ENCODE measurements around the gene DNAH5.

DNA sequence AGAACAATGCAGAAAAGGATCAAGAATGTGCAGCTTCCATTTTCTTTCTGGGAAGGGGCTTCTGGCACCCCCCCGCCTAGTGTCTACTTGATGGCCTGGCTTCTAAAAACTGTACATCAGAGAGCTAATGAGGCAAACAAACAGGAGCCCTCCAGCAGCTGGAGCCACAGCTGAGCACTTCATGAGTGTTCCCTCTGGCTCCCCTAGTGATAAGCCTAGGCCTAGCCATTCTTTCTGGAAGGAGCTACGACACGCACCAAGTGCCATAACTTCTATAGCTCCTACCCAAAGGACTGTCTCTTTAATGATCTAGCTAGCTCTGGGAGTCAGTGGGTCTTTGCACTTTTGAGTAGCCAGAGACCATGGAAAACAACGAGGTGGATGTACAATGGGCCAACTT is 66.1 kb downstream of the DNAH5 start:
- TF ChIP-seq, protein P1, sequence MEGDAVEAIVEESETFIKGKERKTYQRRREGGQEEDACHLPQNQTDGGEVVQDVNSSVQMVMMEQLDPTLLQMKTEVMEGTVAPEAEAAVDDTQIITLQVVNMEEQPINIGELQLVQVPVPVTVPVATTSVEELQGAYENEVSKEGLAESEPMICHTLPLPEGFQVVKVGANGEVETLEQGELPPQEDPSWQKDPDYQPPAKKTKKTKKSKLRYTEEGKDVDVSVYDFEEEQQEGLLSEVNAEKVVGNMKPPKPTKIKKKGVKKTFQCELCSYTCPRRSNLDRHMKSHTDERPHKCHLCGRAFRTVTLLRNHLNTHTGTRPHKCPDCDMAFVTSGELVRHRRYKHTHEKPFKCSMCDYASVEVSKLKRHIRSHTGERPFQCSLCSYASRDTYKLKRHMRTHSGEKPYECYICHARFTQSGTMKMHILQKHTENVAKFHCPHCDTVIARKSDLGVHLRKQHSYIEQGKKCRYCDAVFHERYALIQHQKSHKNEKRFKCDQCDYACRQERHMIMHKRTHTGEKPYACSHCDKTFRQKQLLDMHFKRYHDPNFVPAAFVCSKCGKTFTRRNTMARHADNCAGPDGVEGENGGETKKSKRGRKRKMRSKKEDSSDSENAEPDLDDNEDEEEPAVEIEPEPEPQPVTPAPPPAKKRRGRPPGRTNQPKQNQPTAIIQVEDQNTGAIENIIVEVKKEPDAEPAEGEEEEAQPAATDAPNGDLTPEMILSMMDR (IDR thresholded peaks at IDR 0.05), result no peak
- no peak for TF ChIP-seq EZH2 (IDR thresholded peaks at IDR 0.05; ENCODE audit: borderline replicate concordance, insufficient read depth, low read depth, low read length, poor library complexity, severe bottlenecking)
